NCI-H748 treated with DMSO at 0.1 percent for 48 hours (cell line): Measurements from ENCODE around the gene TRMT1L.

Source experiments
- DNase-seq: peaks from one replicate; lab custom pipeline; 2025; lab: John Stamatoyannopoulos, UW

TRMT1L gene

DNA sequence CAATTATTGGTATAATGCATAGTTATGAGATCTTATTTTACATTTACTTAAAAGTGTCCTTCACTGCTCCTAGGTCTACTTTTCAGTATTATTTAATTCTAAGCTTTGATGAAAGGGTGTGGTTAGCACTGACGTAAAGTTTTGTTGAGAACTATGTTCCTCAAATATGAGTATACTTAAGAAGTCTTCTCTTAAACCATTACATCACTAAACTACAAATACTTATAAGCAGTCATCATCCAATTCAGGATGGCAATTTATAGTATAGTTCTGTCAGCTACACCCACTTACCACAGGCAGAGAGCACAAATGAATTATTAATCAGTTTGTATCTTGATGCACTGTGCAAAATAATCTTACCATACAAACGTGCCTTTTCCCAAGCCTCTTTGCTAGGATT, 27.0 kb downstream of the TRMT1L start:
- DNase-seq: no peak

DNA sequence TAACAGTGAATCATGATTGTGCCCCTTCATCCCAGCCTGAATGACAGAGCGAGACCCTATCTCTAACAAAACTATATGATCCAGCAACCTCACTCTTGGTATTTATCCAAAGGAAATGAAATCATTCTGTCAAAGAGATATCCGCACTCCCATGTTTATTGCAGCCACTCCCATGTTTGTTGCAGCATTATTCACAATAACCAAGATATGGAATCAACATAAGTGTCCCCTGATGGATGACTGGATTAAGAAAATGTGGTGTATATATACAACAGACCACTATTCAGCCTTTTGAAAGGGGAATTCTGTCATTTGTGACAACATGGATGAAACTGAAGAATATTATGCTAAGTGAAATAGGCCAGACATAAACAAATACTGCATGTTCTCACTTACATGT, 44.4 kb downstream of the TRMT1L start:
- no peak for DNase-seq

DNA sequence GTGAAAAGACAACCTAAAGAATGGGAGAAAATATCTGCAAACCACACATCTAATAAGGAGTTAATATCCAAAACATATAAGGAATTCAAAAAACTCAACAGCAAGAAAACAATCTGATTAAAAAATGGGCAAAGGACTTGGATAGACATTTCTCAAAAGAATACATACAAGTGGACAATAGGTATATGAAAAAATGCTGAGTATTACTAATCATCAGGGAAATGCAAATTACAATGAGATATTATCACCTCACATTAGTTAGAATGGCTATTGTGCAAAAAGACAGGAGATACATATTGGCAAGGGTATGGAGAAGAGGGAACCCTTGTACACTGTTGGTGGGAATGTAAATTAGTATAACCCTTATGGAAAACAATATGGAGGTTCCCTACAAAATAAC, 44.9 kb downstream of the TRMT1L start:
- no peak for DNase-seq

DNA sequence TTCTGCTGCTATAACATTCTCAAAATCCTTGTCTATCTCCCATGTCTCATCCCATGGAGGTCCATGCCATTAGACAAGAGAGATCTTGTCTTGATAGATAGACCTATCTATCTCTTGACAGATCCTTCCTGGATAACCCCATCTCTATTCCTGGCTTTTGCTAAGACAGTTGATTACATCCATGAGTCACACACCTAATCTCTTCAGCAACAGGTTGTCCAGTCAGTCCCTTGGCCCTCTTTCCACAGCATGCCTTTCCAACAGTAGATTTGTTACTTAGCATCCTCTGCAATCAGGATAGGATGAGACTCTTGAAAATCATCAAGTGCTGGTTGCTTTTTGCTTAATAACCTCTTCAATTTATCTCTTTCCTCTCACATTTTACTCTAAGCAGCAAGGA, 46.6 kb downstream of the TRMT1L start:
- no peak for DNase-seq

DNA sequence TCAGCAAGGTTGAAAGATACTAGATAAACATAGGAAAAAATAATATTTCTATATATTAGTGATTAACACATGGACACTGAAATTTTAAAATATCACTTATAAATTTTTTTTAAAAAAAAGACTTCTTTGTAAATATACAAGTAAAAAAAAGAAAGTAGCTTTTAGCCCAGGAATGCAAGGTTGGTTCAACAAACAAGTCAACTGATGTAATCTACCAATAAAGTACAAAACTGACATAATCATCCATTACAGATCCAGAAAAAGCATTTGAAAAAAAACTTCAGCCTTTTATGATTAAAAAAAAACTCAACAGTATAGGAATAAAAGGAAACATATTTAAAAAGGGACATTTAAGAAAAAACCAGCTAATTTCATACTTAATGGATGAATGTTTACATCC, 48.4 kb downstream of the TRMT1L start:
- no peak for DNase-seq

DNA sequence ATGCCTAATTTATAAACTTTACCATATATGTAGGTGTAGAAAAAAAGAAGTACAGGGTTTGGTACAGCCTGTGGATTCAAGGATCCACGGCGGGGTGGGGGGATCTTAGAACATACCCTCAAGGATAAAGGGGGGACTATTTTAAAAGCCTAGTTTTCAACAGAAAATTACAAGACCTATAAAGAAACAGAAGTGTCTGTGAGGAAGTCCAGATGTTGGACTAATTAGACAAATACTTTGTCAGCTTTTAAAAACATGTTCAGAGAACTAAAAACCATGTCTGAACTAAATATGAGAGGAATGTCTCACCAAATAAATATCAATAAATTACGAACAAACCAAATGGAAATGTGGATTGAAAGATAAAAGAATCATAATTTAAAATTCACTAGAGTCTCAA, 51.6 kb downstream of the TRMT1L start:
- DNase-seq: no peak

DNA sequence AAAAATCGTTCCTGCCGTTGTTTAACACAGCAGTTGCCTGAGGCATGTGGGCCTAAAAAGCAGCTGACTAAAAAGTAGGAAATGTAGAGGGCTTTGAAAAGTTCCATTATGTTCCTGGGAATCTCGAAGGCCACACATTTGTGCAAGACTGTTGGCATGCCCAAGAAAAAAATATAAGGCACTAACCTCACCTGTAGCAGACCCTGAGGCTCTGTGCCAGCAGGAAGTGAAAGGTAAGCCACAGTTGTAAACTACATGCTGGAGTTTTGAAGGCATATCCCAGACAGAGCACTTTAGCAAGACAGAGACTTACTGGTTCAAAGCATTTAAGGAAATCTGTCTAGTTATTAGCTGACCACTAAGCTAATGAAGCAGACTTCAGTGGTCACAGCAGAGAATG, 52.7 kb downstream of the TRMT1L start:
- no peak for DNase-seq

DNA sequence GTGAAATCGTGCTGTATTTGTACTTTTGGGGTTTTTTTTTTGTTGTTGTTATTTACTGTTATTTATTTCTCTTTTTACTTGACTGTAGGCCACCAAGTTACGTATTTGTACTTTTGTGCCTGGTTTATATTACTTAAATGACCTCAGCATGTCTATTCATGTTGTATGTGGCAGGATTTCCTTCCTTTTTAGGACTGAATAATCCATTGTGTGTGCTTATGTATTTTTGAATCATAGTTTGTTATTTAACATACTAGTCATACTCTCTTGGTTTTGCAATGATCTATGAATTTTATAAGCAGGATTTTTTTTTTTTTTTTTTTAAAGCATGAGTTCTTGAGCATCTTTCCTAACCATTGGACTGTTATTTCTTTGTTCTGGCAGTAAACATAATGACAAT, 60.2 kb downstream of the TRMT1L start:
- no peak for DNase-seq

DNA sequence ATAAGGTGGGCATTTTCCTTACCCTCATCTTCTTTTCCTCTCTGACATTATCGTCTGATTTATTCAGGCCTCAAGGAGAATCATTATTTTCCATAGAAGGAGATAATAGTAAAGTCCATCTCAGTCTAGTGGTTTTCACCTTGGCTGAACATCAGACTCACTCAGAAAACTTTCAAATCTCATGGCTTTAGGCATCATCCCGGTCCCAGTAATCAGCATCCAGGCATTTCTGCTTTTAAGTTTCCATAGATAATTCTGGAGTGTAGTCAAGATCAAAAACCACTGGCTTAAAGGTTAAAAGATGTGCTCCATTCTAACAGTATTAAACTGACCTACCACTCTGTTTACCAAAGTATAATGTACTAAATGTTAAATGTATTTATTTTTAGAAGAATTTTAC, 62.0 kb downstream of the TRMT1L start:
- DNase-seq: no peak

DNA sequence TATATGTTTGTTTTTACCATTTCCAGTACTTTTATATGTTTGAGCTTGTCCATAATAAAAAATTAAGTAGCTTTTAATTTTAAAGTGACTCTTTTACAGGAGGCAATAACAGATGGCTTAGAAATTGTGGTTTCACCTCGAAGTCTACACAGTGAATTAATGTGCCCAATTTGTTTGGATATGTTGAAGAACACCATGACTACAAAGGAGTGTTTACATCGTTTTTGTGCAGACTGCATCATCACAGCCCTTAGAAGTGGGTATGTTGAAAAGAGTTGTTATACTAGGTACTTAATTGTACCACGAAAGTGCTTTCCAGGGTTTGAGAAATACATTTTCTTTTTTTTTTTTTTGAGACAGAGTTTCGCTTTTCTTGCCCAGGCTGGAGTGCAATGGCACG, 65.3 kb downstream of the TRMT1L start:
- no peak for DNase-seq

DNA sequence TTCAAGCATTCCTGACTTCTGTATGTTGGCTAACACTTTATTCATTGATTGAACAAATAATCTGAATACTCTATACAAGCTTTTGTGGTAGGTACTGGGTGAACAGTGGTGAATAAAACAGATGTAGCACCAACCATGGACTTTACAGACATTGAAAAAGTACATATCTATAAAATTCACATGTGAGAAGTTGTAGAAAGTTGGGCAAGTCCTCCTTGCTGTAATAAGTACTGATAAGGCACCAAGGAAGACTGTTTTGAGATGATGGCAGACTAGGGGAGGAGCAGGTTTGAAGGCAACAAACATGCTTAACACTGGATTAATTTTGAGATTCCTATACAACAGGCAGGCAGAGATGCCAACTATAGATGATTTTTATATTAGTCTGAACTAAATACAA, 69.0 kb downstream of the TRMT1L start:
- DNase-seq: no peak

DNA sequence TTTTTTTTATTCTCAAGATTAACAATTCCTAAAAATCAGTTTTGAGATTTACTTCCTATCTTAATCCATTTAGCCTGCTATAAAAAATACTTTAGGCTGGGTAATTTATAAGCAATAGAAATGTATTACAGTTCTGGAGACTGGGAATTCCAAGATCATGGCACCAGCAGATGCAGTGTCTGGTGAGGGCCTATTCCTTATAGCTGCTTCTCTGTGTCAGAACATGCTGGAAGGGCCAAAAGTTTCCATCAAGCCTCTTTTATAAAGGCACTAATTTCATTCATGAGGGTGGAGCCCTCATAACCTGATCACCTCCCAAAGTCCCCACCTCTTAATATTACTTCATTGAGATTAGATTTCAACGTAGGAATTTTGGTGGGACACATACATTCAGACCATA, 69.7 kb downstream of the TRMT1L start:
- no peak for DNase-seq

DNA sequence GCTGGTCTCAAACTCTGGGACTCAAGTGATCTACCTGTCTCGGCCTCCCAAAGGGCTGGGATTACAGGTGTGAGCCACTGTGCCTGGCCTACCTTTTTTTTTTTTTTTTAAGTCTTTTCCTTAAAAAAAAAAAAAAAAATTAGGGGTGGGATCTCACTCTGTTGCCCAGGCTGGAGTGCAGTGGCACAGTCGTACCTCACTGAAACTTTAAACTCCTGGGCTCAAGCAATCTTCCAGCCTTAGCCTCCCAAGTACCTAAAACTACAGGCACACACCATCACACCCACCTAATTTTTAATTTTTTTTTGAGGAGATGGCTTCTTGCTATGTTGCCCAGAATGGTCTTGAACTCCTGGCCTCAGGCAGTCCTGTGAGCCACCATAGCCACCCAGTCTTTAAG, 72.9 kb downstream of the TRMT1L start:
- no peak for DNase-seq

DNA sequence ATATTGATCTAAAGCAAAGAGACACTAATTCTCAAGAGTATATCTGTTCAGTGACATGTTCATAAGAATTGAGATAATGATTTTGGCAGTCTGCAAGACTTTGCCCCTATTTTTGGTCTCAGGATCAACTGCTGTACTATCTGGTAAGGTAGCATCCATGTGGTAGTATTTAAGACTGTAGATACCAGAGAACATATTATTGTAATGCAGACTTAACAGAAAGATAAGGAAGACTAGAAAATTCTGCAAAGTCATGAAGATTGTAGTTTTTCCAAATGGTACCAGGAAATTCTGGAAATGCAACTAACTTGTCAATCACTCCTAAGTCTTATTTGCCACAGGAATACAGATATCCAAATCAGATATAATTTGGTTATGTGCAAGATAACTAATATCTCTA, 76.3 kb downstream of the TRMT1L start:
- no peak for DNase-seq

DNA sequence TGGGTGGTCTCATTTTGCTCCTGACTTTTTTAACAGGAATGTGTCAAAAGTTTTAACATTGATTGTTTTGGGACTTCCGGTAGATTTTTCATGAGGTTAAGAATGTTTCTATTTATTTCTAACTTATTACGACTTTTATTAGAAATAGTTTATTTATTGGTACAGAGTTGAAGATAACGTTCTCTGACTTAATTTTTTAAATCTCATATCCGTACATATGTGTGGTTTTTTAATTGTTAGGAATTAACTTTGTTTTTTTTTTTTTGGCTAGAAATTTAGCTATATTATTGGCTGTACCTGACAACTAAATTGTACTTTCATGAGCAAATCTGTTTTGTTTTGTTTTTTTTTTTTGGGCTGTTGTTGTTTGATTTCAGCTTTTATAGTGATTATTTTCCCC, 79.4 kb downstream of the TRMT1L start:
- DNase-seq: no peak

DNA sequence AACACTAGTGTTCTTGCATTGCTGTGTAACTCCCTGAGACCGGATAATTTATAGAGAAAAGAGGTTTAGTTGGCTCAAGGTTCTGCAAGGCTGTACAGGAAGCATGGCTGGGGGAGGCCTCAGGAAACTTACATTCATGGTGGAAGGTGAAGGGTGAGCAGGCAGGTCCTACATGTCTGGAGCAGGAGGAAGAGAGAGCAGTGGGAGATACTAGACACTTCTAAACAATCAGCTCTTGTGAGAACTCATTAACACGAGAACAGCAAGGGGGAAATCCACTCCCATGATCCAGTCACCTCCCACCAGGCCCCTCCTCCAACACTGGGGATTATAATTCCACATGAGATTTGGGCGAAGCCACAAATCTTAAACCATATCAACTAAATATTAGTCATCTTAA, 81.3 kb downstream of the TRMT1L start:
- no peak for DNase-seq

DNA sequence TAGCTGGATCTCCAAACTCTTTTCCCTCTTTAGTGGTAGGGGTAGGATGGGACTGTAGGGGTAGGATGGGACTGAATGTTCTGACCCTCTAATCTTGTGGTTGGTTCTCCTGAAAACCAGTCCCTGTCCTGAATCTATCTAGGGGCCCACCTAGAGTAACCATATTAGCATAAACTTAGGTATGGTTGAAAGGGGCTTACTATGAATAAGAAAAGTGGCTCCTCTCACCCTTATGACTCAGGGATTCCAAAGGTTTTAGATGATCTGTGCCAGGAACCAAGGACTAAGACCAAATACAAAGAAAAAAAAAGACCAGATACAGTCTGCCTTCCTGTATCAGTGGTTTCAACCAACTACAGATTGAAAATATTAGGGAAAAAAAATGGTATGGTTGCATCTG, 82.4 kb downstream of the TRMT1L start:
- no peak for DNase-seq

DNA sequence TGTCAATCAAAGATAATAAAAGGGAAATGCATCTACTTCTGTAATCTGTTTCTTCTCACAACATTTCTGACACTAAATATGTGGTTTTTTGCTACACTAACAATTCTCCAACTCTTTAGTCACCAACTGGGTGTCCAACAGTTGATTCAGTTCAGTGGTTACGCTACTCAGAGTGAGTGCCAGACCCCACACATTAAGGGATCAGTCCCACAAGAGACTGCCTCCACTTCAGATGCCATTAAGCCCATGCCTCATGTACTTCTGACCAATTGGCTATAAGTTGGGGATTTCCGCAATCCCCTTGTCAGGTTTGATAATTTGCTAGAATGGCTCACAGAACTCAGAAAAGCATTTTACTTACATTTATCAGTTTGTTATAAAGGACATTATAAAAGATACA, 83.0 kb downstream of the TRMT1L start:
- DNase-seq: no peak

DNA sequence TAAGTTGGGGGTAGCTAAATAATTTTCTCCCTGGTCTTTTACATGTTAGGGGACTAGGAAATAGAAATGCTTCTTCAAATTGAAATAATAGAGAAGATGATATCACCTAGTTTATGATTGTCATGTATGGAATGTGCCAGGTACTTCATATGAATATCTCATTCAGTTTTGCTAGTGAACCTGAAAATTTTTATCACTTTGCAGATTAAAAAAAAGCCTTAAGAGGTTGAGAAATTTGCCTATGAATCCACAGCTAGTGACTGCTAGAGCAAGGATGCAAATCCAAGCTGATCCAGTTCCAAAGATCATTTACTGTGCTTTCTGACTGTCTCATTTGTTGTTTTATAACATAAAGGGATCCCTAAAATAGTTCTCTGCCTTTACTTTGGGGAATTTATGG, 86.7 kb downstream of the TRMT1L start:
- no peak for DNase-seq

DNA sequence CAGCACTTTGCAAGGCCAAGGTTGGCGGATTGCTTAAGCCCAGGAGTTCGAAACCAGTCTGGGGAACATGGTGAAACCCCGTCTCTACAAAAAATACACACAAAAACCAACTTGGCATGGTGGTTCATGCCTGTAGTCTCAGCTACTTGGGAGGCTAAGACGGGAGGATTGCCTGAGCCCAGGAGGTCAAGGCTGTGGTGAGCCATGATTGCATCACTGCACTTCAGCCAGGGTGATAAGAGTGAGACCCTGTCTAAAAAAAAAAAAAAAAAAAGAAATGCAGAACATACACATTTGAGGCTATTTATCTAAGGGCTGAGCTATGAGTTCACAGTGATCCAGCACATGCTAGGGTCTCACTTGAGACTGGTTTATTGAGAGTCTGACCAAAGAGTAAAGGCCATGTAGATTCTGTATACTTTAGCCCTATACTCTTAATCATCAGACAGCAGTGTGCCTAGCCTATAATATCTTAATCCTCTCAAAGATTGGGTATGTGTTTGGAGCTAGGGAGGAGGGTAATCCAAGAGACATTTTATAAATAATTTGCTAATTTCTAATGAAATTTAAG, 87.5 kb downstream of the TRMT1L start:
- DNase-seq: no peak

DNA sequence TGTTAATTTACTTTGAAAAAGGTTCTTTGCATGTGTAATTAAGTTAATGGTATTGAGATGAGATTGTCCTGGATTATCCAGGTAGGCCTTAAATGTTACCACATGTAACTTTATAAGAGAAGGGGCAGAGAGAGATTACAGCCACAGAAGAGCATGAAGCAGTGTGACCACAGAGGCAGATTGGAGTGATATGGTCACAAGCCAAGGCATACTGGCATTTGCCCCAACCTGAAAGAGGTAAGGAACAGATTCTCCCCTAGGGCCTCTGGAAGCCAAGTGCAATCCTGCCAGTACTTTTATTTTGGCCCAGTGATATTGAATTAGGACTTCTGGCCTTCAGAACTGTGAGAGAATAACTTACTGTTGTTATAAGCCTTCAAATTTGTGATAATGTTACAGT, 88.4 kb downstream of the TRMT1L start:
- no peak for DNase-seq
